ENCODE measurements around the gene DISC1. TPM values are rescaled to one million over a fixed set of nuclear protein-coding genes. Genes with fewer than 3 reads are reported as not detected.
"Not testable (repeated sequence)": the region's sequence is repeated elsewhere in the genome, so short reads cannot be mapped to it uniquely, and the experiment has no call there.

The DISC1 gene
- total RNA-seq, 2 donors from 2014 or later: 7.9 to 10.9 TPM

DNA sequence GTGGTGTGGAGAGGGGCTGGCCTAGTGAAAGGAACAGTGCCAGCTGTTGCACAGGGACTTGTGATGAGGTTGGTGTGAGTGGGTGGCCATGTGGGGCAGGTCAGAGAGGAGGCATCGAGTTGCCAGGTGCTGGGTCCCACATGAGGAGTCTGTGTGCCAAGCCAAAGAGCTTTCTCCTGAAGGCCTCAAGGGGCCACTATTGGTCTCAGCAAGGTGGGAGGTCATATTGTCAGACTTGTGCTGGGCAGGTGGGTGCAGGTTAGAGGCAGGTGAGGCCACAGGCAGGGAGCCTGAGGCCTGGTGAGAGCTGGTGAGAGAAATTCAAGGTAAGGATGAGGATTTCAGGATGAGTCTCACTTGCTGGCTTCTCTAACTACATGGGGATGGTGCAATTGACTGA is 256.8 kb downstream of the DISC1 start:
- DNase-seq (ENCODE audit: low spot score): no peak
- intact Hi-C loops (cut with DNase I): no loop called here

DNA sequence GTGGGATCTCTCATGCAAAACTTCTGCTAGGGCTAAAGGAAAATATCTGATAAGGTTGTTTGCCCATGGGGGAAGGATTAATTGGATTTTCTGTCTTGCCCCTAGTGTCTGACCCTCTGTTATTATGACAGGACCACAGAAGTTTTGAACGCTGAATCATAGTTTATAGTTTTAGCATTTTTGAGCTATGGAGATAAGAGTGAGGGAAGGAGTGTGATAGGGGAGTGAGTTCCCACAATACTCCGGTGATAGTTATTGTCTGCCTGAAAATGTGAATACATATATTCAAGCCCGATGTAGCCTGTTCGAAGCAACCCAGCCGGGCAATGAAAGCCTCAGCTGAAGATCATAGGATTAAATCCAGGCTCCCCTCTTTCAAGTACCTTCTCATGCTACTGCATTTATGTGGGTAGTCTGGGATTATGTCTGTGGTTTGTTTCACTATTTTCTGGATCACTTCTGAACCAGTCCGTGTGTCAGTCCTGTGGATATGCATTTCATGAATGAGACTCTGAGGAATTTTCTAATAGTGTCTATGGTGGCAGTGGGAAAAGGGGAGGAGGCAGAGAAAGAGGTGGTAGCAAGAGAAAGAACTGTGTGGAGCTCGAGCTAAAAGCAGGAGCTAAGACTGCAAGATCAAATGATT is 258.7 kb downstream of the DISC1 start:
- intact Hi-C loops (cut with DNase I): no loop called here
- DNase-seq (ENCODE audit: low spot score): no peak

DNA sequence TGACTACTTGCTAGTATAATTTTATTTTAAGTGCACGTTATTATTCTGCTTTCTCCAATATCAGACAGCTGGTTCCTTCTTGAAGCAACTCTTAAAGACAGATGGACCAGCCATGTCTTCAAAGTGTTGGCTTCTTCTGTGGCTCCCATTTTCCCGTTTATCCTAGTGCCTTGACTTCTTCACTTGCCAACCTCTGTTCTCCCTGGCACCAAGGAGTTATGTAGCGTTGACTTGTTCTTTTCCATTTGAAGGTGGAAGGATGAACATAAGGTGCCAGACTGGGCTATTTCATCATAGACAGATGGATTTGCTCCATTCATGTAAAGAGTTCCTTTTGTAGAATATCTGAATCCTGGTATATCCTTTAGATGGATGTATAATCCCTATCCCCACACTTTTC is 260.6 kb downstream of the DISC1 start:
- DNase-seq (ENCODE audit: low spot score): no peak
- intact Hi-C loops (cut with DNase I): no loop called here

DNA sequence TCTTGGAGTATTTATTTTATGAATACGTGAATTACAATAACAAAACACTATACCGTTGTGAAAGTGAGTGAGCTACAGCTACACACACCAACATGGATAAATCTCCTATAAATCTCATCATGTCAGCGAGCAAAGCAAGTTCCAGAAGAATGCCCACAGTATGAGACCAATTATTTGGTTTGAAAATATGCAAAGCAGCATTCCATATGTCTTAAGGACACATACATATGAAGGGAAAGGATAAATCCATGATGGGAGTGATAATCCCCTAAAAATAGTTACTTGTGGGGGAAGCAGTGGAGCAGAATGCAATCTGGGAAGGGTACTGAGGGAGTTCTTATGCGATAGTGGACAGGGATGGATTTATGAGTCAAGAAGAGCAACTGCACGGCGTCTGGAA is 261.3 kb downstream of the DISC1 start:
- no peak for DNase-seq (ENCODE audit: low spot score)
- intact Hi-C loops (cut with DNase I): no loop called here

DNA sequence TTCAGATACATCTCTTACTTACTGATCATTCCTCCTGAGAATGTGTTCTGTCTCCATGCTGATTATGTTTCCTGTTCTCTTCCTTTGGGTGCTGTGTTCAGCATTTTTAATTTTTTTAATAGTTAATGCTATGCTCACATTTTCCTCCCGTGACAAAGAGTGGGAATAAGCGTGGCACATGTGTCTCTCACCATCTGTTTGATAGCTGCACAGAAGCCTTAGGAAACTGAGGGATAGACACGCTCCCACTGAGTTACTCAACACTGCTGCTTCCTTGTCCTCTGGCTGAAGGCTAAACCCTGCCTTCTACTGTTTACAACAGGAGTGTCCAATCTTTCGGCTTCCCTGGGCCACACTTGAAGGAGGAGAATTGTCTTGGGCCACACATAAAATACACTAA is 264.2 kb downstream of the DISC1 start:
- no peak for DNase-seq (ENCODE audit: low spot score)
- intact Hi-C loops (cut with DNase I): no loop called here

DNA sequence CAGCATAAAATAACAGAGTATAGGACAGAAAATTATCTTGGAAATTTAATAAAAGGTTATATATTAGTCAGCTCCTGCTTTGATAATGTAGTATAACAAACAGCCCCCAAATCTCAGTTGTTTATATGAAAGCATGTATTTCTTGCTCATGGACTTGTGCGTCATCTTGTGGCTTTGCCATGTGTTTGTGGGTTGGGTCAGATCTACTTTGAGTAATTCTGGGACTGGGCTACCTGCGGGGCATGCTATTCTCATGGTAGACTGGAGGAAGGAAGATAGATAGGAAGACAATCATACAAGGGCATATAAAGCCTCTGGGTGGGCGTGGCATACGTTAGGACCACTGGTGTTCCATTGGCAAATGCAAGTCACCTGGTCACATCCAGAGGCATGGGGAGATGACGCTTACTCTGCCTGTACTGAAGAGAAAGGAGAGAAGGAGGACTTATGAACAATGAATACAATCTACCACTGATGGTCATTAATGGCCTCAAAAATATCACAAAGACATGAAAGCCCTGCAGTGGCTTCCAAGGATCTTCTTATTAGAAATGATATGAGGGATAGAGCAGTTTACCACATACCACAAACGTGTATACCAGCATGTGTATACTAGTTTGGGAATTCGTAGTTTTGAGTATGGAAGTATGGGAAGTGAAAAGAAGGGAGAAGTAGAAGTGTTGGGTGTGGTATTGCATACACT is 267.0 kb downstream of the DISC1 start:
- DNase-seq (ENCODE audit: low spot score): no peak
- intact Hi-C loops (cut with DNase I): no loop called here

DNA sequence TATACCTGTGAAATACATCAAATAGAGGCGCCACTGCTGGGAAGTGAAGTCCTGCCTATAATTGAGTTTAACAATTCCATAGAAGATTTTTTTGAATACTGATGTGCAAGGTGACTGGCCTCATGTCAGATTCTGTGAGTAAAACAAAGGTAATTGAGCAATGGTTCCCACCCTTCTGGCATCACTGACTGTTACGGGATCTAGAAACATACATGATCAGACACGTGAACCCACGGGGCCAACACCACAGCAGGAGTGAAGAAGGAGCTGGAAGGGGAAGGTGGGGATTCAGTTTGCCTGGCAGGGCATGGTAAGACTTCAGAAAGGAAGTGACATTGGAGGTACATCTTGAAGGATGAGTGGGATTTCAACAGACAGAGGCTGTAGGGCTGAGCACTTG is 270.2 kb downstream of the DISC1 start:
- intact Hi-C loops (cut with DNase I): no loop called here
- no peak for DNase-seq (ENCODE audit: low spot score)

DNA sequence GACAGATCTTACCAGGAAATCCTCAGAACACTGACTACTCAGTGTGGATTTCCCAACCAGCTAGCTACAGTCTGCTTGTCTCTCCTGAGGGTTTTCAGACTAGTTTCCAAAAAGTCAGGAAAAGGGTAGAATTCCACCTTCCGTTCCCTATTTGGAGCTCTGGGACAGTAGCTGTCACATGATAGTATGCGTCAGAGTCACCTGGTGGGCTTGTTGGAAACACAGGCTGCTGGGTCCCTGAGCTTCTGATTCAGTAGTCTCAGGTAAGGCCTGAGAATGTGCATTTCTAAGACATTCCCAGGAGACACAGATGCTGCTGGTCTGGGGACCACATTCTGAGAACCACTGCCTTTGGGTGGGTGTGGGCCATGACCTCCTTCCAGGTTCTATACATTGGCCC is 272.5 kb downstream of the DISC1 start:
- DNase-seq (ENCODE audit: low spot score): no peak
- intact Hi-C loops (cut with DNase I): no loop called here

DNA sequence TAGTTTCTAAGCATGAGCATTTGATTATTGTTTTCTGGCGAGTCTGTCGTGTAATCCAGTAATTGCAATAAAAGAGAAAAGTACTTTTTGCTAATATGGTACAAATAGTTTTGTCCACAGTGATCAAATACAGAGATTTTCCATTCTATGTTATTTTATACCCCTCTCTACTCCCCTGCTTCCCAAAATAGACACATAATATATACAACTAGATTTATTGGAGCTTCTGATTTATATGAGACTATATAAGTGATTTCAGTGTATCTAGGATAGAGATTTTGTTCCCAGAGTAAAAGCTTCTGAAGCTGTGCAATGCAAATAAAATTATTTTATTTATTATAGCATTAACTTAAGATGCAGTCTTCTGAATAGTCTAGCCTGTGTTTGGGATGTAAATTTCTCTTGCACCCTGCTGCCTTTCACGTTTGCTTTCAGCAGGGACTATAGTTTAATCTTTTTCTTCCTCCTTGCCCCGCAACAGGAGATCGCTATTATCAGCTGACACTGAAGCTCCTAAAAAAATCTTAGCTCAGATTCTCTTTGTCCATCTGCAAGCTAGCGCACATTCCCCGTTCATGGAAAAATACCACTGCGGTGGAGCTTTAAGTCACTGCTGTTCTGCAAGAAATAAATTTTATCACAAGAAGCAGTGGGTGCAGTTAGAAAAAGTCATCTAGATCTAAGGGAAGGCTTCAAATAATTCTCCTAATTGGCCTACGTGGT is 273.3 kb downstream of the DISC1 start:
- intact Hi-C loops (cut with DNase I): no loop called here
- no peak for DNase-seq (ENCODE audit: low spot score)

DNA sequence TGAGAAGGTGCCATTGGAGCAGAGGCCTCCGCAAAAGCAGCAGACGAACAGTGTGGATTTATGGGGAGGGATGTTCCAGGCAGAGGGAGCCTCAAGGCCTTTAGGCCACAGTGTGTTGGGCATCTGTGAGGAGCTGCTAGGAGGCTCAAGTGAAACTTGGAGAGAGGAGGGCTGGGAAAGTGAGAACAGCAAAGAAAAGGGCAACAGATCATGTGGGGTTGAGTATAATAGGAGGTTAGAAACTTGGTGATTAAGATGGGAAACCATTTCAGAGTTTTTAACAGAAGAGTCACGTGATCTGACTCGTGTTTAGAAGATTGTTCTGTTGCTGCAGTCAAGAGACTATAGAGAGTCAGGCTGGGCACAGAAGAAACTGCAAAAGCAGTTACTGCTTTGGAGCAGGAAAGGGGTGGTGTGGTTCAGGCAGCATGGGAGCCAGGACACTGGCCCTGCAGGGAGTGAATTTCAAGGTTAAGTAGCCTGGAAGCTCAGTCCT is 277.0 kb downstream of the DISC1 start:
- DNase-seq (ENCODE audit: low spot score): no peak
- intact Hi-C loops (cut with DNase I): no loop called here

DNA sequence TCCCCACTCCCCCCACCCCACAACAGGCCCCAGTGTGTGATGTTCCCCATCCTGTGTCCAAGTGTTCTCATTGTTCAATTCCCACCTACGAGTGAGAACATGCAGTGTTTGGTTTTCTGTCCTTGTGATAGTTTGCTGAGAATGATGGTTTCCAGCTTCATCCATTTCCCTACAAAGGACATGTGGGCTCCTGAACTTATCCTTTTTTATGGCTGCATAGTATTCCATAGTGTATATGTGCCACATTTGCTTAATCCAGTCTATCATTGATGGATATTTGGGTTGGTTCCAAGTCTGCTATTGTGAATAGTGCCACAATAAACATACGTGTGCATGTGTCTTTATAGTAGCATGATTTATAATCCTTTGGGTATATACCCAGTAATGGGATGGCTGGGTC is 280.7 kb downstream of the DISC1 start:
- DNase-seq (ENCODE audit: low spot score); intact Hi-C loops (cut with DNase I): not testable (repeated sequence)

DNA sequence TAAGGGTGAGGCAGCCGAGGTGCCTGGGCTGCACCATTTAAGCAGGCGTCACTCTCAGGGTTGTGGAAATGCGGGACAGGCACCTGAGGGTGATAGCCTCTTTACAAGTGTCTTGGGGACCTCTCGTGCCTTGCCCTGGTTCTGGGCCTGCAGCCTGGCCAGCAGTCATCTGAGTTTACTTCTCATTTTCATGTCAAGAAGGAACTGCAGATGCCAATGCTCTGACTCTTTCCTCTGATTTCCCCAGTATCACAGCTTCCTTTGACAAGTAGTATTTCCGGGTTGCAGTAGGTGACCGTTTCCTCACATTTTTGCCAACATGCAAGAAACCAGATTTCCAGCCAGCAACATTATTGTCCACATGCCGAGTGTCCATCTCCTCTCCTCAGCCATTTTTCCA is 286.9 kb downstream of the DISC1 start:
- DNase-seq (ENCODE audit: low spot score): no peak

DNA sequence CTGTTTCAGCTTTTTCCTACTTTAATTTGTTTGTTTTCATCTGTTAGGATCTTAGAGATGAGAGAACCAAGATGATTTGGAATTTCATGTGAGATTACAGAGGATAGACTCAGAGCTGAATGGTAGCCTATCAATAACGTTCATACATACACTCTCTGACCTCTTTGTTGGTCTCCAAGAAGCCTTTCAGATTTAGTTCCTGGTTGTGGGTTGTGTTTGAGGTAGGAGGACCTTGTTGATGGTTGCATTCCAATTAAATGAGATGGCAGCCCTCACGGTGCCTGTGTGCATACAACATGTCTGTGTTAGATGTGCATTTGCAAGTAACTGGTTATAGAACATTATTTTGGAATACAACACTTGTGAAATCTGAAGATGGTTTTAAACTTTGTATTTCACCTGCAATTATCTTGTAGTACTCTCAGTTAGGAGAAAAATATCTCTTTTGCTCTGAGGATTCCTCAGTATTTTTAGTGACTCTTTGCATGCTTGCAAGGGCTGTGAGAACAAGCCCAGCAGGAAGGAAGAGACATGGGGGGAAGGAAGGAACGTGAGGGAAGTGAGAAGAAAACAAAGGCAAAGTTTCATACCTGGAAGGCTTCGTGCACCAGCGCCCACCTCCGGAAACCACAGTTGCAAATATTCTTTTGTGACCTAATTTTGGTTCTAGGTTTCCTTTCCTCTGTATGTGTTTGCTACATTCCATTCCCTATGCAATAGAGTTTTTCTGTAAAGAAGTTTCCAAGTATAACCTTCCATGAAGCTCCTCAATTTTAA is 291.8 kb downstream of the DISC1 start:
- intact Hi-C loops (cut with DNase I): loop anchor here in 1 of 2 donors (5.0 kb wide), 1 partner anchor 241 kb away; no protein-coding TSS in a partner anchor
- no peak for DNase-seq (ENCODE audit: low spot score)

More for the DNA sequence above, 286.9 kb downstream of the DISC1 start:
- intact Hi-C loops (cut with DNase I): no loop called here

DNA sequence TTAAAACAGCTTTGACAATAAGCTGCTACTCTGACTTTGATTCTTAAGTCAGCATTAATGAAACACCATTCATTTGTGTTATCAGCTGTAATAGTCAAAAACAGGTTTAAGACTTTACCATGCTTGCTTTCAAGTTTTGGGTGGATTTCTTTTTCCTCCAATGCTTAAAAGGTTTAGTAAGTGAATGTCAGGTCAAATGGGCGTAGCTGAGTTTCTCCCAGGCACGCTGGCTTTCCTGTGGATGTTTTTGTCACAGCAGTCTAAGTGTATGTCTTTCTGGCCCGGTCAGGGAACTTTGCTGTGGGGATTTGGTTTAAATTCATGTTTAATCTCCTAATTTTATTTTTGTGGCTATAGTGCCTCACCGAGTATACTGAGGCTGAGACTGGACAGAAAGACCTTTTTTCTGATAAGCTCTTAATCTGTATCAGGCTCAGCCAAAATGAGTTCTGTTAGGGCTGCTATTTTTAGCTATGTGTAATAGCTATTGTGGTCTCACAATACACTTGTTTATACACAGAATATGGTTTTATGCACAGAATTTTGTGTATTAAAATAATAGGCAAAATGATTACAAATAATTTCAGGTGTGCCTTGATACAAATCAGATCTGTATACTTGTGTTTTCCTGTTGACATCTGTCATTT is 292.8 kb downstream of the DISC1 start:
- intact Hi-C loops (cut with DNase I): loop anchor here in 1 of 2 donors (5.0 kb wide), 1 partner anchor 242 kb away; no protein-coding TSS in a partner anchor
- no peak for DNase-seq (ENCODE audit: low spot score)

DNA sequence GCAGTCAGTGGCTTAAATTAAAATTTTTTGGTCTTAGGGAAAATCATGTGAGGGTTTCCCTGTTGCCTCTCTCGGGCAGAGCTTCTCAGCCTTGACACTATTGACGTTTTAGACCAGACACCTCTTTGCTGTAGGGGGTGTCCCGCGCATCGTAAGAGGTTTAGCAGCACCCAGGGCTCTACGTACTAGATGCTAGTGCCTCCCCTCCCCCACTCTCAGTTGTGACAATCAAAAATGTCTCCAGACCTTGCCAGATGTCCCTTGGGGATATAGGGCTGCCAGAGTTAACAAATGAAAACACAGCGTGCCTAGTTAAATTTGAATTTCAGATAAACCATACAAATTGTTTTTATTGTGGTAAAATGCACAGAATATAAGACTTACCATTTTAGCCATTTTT is 293.3 kb downstream of the DISC1 start:
- intact Hi-C loops (cut with DNase I): loop anchor here in 1 of 2 donors (5.0 kb wide), 1 partner anchor 243 kb away; no protein-coding TSS in a partner anchor
- no peak for DNase-seq (ENCODE audit: low spot score)

DNA sequence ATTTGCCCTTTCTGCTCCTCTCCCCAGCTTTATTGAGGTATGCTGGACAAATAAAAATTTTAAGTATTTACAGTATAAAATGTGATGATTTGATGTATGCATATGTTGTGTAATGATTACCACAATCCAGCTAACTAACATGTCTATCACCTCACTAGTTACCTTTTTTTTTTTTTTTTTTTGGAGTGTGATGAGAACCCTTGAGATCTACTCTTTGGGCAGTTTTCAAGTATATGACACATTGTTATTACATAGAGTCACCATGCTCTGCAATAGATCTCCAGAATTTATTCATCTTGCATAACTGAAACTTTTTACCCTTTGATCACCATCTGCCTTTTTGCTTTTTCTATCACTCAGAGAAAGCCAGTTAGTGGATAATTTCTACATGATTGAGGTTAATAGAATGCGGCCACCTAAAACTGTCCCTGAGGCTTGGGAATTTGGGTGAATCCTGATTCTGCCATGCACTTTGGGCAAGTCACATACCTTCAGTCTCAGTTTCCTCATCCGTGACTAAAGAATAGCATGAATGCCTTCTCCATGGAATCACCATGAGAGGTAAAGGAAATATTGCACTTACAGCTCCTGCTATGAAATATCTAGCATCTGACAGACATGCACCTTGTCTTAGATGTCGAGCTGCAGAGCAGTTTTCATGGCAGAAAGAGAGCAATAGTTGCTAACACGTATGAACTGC is 295.2 kb downstream of the DISC1 start:
- intact Hi-C loops (cut with DNase I): no loop called here

DNA sequence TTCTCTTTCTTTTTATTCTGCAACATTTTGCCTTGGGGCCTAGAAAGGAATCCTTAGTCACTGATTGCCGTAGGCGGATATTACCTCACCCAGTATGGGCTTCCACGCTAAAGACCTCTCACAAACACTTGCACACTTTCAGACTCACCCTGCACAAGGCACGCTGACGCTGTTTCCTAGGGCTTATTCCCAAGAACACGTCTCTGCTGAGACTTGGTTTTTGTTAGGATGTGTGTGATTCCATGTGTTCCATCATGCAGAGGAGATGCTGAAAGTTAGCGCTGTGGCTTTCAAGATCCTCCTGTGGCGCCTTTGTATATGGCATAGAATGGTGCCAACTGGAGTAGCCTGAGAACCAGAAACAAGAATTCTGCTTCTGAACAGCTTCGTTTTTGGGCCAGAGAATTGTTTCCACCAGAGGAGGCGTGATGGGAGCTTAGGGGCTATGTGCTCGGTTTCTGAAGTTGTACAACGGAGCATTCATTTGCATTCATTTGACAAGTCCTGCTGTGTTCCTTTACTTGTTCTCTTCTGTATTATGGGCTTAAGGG is 297.0 kb downstream of the DISC1 start:
- intact Hi-C loops (cut with DNase I): no loop called here
- DNase-seq (ENCODE audit: low spot score): no peak

More for the DNA sequence above, 295.2 kb downstream of the DISC1 start:
- DNase-seq (ENCODE audit: low spot score): no peak

DNA sequence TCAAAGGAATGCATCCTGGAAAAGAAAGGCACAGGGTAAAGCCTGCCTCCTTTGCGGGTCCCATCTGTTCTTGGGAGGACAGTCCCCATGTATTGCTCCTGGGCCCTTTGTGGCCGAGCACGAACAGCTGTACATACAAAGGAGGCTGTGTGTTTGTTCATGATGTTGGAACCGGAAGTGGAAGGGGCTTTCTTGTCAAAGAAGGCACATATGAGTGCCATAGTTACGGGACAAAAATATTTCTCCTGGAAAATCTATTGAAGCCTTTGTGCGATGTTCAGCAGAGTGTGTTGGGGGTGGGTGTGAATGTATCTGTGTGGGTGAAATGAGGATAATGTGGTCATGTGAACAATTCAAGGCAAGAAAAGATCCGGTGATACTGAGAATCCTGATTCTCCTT is 297.6 kb downstream of the DISC1 start:
- intact Hi-C loops (cut with DNase I): no loop called here
- DNase-seq (ENCODE audit: low spot score): no peak

Data from posterior vena cava (tissue), 2 donors.